ENCODE data around the gene SPRN.
A peak's percentile ranks its signal among the peaks of the same experiment; 100 is the strongest.
"Not testable (repeated sequence)": the region's sequence is repeated elsewhere in the genome, so short reads cannot be mapped to it uniquely, and the experiment has no call there.

Gene SPRN

DNA sequence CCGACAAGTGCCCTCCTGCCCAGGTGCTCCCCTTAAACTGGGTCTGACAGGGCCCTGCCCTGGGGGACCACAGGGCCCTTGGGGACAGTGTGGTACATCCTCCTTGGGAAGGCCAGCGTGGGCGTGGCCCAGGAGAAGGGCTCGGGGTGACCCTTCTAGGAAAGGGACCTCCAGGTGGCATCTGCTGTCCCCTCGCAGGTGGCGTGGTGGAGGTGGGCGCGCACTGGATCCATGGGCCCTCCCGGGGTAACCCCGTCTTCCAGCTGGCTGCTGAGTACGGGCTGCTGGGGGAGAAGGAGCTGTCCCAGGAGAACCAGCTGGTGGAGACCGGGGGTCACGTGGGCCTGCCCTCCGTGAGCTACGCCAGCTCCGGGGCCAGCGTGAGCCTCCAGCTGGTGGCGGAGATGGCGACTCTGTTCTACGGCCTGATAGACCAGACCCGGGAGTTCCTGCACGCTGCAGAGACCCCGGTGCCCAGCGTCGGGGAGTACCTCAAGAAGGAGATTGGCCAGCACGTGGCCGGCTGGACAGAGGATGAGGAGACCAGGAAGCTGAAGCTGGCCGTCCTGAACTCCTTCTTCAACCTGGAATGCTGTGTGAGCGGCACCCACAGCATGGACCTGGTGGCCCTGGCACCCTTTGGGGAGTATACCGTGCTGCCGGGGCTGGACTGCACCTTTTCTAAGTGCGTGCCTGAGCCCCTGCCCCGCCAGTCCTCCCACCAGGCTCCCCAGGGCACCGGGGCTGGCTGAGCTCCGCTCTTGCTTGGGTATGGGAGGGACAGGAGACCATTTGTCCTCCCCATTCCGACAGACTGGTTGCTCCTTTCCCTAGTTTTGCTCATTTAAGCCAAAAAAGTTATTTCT, 44.4 kb downstream of the SPRN start:
- H3K4me3 ChIP-seq (ENCODE audit: low read length), result peak overlapping the region; percentile 78; the same call in 1 of the 2 replicates
- TF ChIP-seq ZNF274 (IDR thresholded peaks at IDR 0.05; ENCODE audit: low read depth, low read length), result no peak

DNA sequence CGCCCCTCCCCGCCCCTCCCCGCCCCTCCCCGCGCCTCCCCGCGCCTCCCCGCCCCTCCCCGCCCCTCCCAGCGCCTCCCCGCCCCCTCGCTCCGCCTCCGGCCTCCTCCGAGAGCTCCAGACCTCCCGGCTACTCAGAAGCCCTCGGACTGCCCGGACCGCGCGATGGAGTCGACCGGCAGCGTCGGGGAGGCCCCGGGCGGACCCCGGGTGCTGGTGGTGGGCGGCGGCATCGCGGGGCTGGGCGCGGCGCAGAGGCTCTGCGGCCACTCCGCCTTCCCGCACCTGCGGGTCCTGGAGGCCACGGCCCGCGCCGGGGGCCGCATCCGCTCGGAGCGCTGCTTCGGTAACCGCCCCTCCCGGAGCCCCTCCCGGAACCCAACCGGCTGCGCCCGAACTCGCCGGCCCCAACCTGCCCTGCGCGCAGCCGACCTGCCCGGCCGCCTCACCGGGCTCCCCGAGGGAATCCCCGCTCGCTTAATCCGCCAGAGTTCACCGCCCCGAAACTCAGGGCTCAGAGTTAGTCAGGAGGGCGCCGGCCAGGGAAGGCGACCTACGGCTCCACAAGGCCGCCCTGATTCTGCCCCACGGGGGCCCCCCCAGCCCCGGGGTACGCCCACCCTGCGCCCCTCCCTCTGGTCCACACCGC, 45.1 kb downstream of the SPRN start, which contains the start of gene PAOX:
Gene PAOX, plus strand, starts transcription at position 111 of the 649 bp plus-strand sequence. Its CDS starts 55 bp downstream, at position 166.
- H3K4me3 ChIP-seq (ENCODE audit: low read length), result peak within 1 kb of the TSS; percentile 78
- TF ChIP-seq ZNF274 (IDR thresholded peaks at IDR 0.05; ENCODE audit: low read depth, low read length), result no peak

DNA sequence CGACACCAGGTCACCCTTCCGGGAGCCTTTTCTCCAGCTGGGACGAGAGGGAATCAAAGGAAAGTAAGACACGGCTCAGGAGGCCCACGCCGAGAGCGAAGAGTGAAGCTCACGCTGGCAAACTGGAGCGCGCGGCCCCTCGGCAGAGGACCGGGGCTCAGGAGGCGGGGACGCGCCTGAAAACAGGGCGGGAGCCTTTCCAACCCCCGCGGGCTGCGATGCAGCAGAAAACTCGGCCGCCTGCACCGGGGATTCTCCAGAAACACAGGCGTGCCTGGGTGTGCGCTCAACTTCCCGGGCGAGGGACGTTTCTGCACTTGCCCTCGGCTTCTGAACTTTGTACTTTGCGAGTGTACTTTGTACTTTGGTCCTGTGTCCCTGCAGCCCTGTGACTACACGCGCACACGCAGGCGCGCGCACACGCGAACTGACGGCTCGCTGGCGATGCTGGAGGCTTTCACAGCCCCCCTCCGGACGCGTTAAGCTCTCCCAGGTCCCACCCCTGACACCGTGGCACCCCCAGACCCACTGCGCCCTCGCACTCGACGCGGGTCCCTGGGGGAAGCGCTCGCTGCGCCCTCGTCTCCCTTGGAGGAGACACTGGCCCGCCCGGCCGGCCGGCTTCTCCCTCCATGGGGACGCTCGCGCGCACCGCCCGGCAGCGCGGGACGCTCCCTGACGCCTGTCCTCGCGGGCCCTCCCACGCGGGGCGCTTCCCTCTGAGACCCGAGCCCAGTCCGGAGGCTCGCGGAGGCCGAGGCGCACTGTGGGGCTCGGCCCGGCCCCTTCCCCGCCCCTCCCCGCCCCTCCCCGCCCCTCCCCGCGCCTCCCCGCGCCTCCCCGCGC, 46.0 kb downstream of the SPRN start:
- H3K4me3 ChIP-seq (ENCODE audit: low read length), result peak overlapping the region; percentile 72
- TF ChIP-seq ZNF274 (IDR thresholded peaks at IDR 0.05; ENCODE audit: low read depth, low read length), result no peak

DNA sequence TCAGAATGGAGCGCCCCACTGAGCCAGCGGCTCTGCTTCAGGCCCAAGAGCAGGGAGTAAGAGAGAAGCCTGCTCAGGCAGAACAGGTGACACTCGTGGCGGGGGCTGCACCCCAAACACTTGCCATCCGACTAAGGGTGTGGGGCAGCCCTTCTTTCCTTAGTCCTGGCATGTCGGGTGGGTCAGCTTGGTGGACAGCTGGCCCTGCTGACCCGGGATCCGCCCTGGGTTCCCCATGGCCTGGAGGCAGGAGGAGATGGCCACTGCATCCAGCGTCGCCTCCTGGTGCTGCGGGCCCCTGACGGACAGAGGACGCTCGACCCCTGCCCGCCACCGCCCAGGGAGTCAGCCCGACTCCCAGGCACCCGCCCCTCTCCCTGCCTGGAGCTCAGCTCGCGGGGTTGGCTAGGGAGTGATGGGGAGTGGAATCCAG, 46.6 kb downstream of the SPRN start:
- peak overlapping the region; percentile 72; the same call in 1 of the 2 replicates for H3K4me3 ChIP-seq (ENCODE audit: low read length)
- no peak for TF ChIP-seq ZNF274 (IDR thresholded peaks at IDR 0.05; ENCODE audit: low read depth, low read length)

DNA sequence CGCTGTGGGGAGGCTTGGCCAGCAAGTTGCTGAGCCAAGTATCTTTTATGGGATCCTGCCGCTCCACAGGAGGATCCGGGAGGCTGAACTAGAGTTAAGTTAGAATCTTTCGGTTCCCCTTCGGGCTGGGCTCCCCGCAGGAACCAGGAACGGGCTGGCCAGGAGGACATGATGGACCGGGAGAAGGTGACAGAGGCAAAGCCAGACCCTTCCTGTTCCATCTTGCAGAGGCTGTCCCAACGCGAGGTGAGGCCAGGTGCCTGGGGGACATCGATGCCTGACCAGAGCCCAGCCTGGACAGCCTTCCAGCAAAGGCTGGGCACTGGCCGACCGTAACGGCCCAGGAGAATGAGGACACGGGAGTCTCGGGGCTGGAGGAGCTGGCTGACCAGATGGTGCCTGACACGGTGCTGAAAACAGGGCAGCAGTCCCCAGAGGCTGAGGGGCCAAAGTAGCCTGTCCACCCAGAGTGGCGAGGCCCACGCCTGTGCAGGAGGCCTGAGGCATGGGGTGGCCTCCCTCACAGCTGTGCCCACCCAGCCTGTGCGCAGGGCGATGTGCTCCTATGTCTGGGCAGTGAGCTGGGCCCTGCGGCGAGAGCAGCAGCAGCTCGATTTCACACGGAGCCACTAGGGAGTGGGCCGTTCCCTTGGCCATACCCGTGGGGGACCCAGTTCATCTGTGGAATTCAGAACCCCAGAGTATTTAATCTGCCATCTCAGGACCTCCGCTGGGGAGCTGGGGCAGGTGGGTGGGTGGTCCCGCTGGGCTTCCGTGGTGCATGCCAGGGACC, 47.2 kb downstream of the SPRN start:
- no peak for TF ChIP-seq ZNF274 (IDR thresholded peaks at IDR 0.05; ENCODE audit: low read depth, low read length)
- H3K4me3 ChIP-seq (ENCODE audit: low read length), result no peak overlapping the region

DNA sequence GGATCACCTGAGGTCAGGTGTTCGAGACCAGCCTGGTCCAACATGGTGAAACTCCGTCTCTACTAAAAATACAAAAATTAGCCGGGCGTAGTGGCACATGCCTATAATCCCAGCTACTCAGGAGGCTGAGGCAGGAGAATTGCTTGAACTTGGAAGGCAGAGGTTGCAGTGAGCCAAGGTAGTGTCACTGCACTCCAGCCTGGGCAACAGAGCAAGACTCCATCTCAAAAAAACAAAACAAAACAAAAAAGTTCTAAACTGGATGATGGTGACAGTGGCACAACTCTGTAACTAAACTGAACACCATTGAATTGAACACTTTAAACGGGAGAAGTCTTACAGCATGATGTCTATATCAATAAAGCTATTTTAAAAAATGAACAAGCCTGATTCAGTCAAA, 48.2 kb downstream of the SPRN start:
- H3K4me3 ChIP-seq (ENCODE audit: low read length), result not testable (repeated sequence)

DNA sequence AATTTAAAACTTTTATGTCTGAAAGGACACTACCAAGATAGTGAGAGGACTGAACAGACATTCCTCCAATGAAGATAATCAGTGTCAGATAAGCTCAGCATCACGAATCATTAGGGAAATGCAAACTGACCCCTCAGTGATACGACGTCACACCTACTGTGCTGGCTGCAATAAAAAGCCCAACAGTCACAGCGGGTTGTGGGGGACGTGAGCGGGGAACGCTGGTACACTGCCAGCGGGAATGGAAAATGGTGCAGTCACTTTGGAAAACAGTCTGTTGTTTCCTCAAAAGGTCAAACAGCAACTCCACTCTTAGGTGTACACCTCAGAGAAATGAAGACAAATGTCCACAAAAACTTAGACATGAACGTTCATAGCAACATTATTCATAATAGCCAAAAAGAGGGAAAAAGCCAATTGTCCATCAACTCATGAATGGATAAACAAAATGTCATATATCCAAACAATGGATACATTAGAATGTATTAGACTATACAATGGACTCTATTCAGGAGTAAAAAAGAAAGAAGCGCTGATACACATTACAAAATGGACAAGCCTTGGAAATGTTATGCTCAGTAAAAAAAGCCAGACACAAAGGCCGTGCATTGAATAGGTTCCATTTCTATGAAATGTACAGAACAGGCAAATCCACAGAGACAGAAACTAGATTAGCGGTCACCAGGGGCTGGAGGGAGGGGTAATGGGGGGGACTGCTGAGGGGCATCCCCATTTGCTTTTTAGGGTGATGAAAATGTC, 48.9 kb downstream of the SPRN start:
- no peak overlapping the region for H3K4me3 ChIP-seq (ENCODE audit: low read length)
- no peak for TF ChIP-seq ZNF274 (IDR thresholded peaks at IDR 0.05; ENCODE audit: low read depth, low read length)

DNA sequence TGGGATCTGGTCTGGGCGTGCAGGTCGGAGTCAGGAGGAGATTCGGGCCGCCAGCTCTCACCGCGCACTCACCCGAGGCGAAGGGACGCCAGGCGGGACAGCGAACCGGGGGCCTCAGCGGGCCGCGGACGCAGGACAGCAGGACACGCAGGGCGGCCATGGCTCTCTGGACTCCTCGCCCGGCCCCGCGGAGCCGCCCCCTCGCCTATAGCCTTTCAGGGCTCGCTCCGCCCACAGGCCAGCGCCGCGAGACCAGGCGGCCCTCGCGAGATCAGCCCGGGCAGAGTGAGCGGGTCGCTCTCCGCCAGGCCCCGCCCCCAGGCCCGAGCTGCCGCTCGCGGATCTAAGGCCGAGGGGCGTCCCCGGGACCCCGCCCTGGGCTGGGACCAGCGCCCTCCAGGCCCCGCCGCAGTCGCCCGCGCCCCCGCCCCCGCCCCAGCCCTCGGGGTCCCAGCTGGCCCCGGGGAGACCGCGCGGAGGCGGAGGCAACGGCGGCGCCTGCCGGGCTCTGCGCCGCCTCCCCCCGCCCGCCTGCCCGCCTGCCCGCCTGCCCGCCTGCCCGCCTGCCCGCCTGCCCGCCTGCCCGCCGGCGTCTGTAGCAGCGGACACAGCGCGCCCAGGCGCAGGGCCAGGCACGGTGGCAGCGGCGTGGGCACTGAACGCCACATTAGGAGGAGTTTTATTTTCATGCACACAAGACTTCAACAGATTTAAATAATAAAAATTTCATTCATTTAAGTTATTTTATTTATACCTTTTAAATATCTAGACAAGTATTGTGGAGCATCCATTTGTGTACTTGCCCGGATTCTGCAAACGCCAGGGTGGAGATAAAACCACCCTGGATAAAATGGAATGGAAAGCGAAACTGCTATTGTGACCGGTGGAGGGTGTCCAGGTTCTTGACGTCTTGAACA, 51.0 kb downstream of the SPRN start, which contains the start of gene ECHS1:
Gene ECHS1, minus strand, starts transcription at position 181 of the 917 bp plus-strand sequence. Its CDS starts 21 bp downstream, at position 160.
- no peak for TF ChIP-seq ZNF274 (IDR thresholded peaks at IDR 0.05; ENCODE audit: low read depth, low read length)
- H3K4me3 ChIP-seq (ENCODE audit: low read length), result peak within 1 kb of the TSS; percentile 70

DNA sequence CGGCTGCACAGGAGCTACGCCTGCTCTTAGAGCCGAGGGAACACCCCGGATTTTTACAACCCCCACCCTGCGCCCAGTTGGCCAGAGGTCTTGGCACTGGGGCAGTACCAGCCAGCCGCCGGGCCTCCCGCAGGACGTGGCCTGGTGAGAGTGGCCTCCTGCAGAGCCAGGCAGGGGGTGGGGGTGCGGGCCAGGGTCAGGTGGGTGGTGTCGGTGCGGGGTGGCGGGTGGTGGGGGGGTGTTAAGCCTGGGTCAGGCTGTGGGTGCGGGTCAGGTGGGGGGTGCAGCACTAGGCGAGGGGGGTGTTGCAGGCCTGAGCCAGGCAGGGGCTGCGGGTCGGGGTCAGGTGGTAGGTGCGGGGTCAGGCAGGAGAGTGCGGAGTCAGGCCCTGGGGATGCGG, 51.9 kb downstream of the SPRN start:
- no peak for TF ChIP-seq ZNF274 (IDR thresholded peaks at IDR 0.05; ENCODE audit: low read depth, low read length)
- peak overlapping the region; percentile 19 for H3K4me3 ChIP-seq (ENCODE audit: low read length)
